HTERT RPE-1 (cell line): ENCODE data around the gene NDUFS7.

Source experiments
- in situ Hi-C: fragments of 300-500 bp; cut with MboI; formaldehyde crosslinking; loops from 4 replicates; pipeline ENCODE4 v1.14.3; 2020; ENCODE audit warnings: low sequenced_read_pairs

The NDUFS7 gene

GRCh38 chr19:1399745-1400144, 16.0 kb downstream of the NDUFS7 start:
- in situ Hi-C loops: no loop called here

GRCh38 chr19:1400281-1401137, 16.8 kb downstream of the NDUFS7 start:
- in situ Hi-C loops: no loop called here

GRCh38 chr19:1401138-1401888, 17.6 kb downstream of the NDUFS7 start, which contains the start of gene GAMT:
GAMT (minus strand) TSS chr19:1401542; CDS start chr19:1401476, 66 bp downstream.
- in situ Hi-C loops: no loop called here

- in situ Hi-C loops: no loop called here
Measured at GRCh38 chr19:1401889-1402217, 18.1 kb downstream of the NDUFS7 start.

GRCh38 chr19:1402411-1403070, 18.8 kb downstream of the NDUFS7 start:
- in situ Hi-C loops: no loop called here

GRCh38 chr19:1406774-1407527, 23.2 kb downstream of the NDUFS7 start:
- in situ Hi-C loops: no loop called here

- in situ Hi-C loops: no loop called here
Measured at GRCh38 chr19:1407528-1408299, 24.0 kb downstream of the NDUFS7 start, which contains the start of gene DAZAP1. DAZAP1 (plus strand) TSS chr19:1407586; CDS start chr19:1407774, 188 bp downstream.

GRCh38 chr19:1408300-1409203, 24.8 kb downstream of the NDUFS7 start:
- in situ Hi-C loops: no loop called here

- in situ Hi-C loops: no loop called here
Measured at GRCh38 chr19:1409204-1410005, 25.7 kb downstream of the NDUFS7 start.

- in situ Hi-C loops: no loop called here
Measured at GRCh38 chr19:1410136-1410786, 26.6 kb downstream of the NDUFS7 start.

- in situ Hi-C loops: no loop called here
Measured at GRCh38 chr19:1410789-1411188, 27.1 kb downstream of the NDUFS7 start.

- in situ Hi-C loops: no loop called here
Measured at GRCh38 chr19:1411255-1412191, 27.8 kb downstream of the NDUFS7 start.

GRCh38 chr19:1412323-1412923, 28.7 kb downstream of the NDUFS7 start:
- in situ Hi-C loops: no loop called here

- in situ Hi-C loops: no loop called here
Measured at GRCh38 chr19:1412995-1413800, 29.5 kb downstream of the NDUFS7 start.
